Ovary (tissue), 3 donors: ENCODE data around the gene ZFHX2.

Experiments
- CTCF ChIP-seq, 3 donors: fragments of 450-650 bp in 2 of 3; fragments of 200-600 bp in 1 of 3; IDR thresholded peaks; one replicate each; pipeline versions ENCODE4 v1.5.1 to v1.8.0; 2016 to 2022; ENCODE audit warnings: antibody characterized with exemption in 3 of 3, mild to moderate bottlenecking in 1 of 3
- EP300 ChIP-seq: sonication (generic); formaldehyde crosslinking; IDR thresholded peaks from one replicate; pipeline ENCODE4 v1.6.1; 2017; ENCODE audit warnings: antibody characterized with exemption
- donor health status: DM: no; HTN: no; CAD: no.

GRCh38 chr14:23543403-23543802, 8.2 kb downstream of the ZFHX2 start:
- TF ChIP-seq CTCF (IDR thresholded peaks at IDR 0.05) (no peak), EP300 (no peak)
